B cell (primary cell): ENCODE data around the gene DPH6. TPM values are rescaled to one million over a fixed set of nuclear protein-coding genes. Genes with fewer than 3 reads are reported as not detected.

Experiments used
- ATAC-seq: fragments of 200-7000 bp; cut with Tn5 transposase; one replicate; pipeline ENCODE4 v1.10.0; 2021; ENCODE audit warnings: low read depth, mild to moderate bottlenecking, moderate number of reproducible peaks, moderate library complexity
- CTCF ChIA-PET: fragments of 350-600 bp; sonication (Branson Sonifier 250); formaldehyde crosslinking; loops from one replicate; lab custom pipeline; 2021; ENCODE audit warnings: antibody characterized with exemption, inconsistent platforms; lab: Charles Lee
- POLR2A ChIA-PET: fragments of 350-600 bp; sonication (Branson Sonifier 250); formaldehyde crosslinking; loops from one replicate; lab custom pipeline; 2021; ENCODE audit warnings: antibody characterized with exemption; lab: Charles Lee
- DNase-seq: peaks from one replicate; pipeline ENCODE4 v3.0.0; 2013
- H2AFZ ChIP-seq: 2 replicates; pipeline ENCODE4 v1.6.1; 2012; ENCODE audit warnings: mild to moderate bottlenecking, low read depth, low read length; ENCODE audit not compliant: insufficient read depth, poor library complexity, severe bottlenecking
- H3K27ac ChIP-seq, 2 donors: 1 replicate in 1 of 2; 2 replicates in 1 of 2; pipeline ENCODE4 v1.5.1; 2012 to 2013; ENCODE audit warnings: low read length in 2 of 2, mild to moderate bottlenecking in 2 of 2, moderate library complexity in 1 of 2
- H3K27me3 ChIP-seq, 4 experiments: fragments of 200-600 bp in 1 of 4; sonication (generic) in 1 of 4; replicated peaks in 1 of 4; 1 replicate in 2 of 4; 2 replicates in 2 of 4; pipeline versions ENCODE4 v1.6.1 to v1.7.0; 2013 to 2016; ENCODE audit warnings: low read length in 3 of 4, mild to moderate bottlenecking in 2 of 4, mixed read lengths in 1 of 4, moderate library complexity in 1 of 4; ENCODE audit not compliant: insufficient read depth in 4 of 4, control insufficient read depth in 3 of 4; ENCODE audit errors: control extremely low read depth in 1 of 4
- H3K36me3 ChIP-seq, 2 experiments: replicated peaks in 1 of 2; 1 replicate in 1 of 2; 2 replicates in 1 of 2; pipeline versions ENCODE4 v1.6.1 to v1.7.1; 2013; ENCODE audit warnings: low read length in 1 of 2; ENCODE audit not compliant: insufficient read depth in 2 of 2, control insufficient read depth in 1 of 2; ENCODE audit errors: control extremely low read depth in 1 of 2, extremely low read depth in 1 of 2
- H3K4me1 ChIP-seq, 2 donors: fragments of 200-600 bp in 1 of 2; sonication (generic) in 1 of 2; 1 replicate in 1 of 2; 2 replicates in 1 of 2; pipeline versions ENCODE4 v1.5.1 to v1.6.1; 2013 to 2017; ENCODE audit warnings: low read length in 2 of 2; ENCODE audit not compliant: control insufficient read depth in 2 of 2, insufficient read depth in 2 of 2
- H3K4me2 ChIP-seq: replicated peaks from 2 replicates; pipeline ENCODE3; 2012; ENCODE audit warnings: mild to moderate bottlenecking, low read depth, low read length; ENCODE audit not compliant: poor library complexity, severe bottlenecking
- H3K4me3 ChIP-seq, 5 experiments: fragments of 200-600 bp in 1 of 5; sonication (generic) in 1 of 5; 1 replicate in 3 of 5; 2 replicates in 2 of 5; pipeline versions ENCODE4 v1.5.1 to v1.7.0; 2011 to 2016; ENCODE audit warnings: low read length in 4 of 5, mild to moderate bottlenecking in 4 of 5, low read depth in 2 of 5, control low read depth in 1 of 5, moderate library complexity in 1 of 5; ENCODE audit not compliant: insufficient read depth in 1 of 5; ENCODE audit errors: control extremely low read depth in 1 of 5, extremely low read depth in 1 of 5
- H3K79me2 ChIP-seq: fragments of 200-600 bp; sonication (generic); one replicate; pipeline ENCODE4 v1.6.0; 2016; ENCODE audit warnings: low read length; ENCODE audit not compliant: control insufficient read depth, insufficient read depth
- H3K9ac ChIP-seq: fragments of 200-600 bp; sonication (generic); 2 replicates; pipeline ENCODE4 v1.6.1; 2017; ENCODE audit warnings: mild to moderate bottlenecking, low read length, moderate library complexity
- H3K9me3 ChIP-seq, 3 donors: one replicate each; pipeline versions ENCODE4 v1.6.1 to v1.7.1; 2013; ENCODE audit warnings: low read length in 2 of 3; ENCODE audit not compliant: control insufficient read depth in 2 of 3, insufficient read depth in 1 of 3; ENCODE audit errors: control extremely low read depth in 1 of 3
- H4K20me1 ChIP-seq: 2 replicates; pipeline ENCODE4 v1.6.0; 2012; ENCODE audit warnings: mild to moderate bottlenecking, low read length; ENCODE audit not compliant: insufficient read depth, control insufficient read depth, poor library complexity, severe bottlenecking
- H3K27ac Mint-ChIP-seq: one replicate; pipeline ENCODE4 v1.8.0; 2021; ENCODE audit warnings: mixed read lengths
- H3K27me3 Mint-ChIP-seq: one replicate; pipeline ENCODE4 v1.8.0; 2021; ENCODE audit warnings: mixed read lengths
- H3K4me1 Mint-ChIP-seq: one replicate; pipeline ENCODE4 v1.8.0; 2021; ENCODE audit warnings: mixed read lengths
- H3K4me3 Mint-ChIP-seq: one replicate; pipeline ENCODE4 v1.8.0; 2021; ENCODE audit warnings: mixed read lengths
- H3K9me3 Mint-ChIP-seq: one replicate; pipeline ENCODE4 v1.8.0; 2022; ENCODE audit warnings: mixed read lengths; ENCODE audit not compliant: insufficient read depth
- CTCF ChIP-seq: fragments of 200-600 bp; IDR thresholded peaks from one replicate; pipeline ENCODE4 v1.8.0; 2022; ENCODE audit warnings: antibody characterized with exemption, mild to moderate bottlenecking
- EZH2 ChIP-seq: IDR thresholded peaks from 2 replicates; pipeline ENCODE4 v1.6.1; 2012; ENCODE audit warnings: borderline replicate concordance, low read depth, mild to moderate bottlenecking, moderate library complexity, low read length; ENCODE audit not compliant: insufficient read depth, poor library complexity, severe bottlenecking
- WGBS: methylation state at CpG from one replicate; pipeline ENCODE4 v1.1.5; 2013; ENCODE audit warnings: missing lambda C conversion rate; ENCODE audit not compliant: insufficient coverage; 5-methylcytosine and 5-hydroxymethylcytosine counted together
- intact Hi-C: fragments of 100-400 bp; cut with micrococcal nuclease; formaldehyde crosslinking; loops from one replicate; pipeline ENCODE4 v1.10.0; 2022
- polyA plus RNA-seq: library from polyadenylated mRNA; depleted of rRNA; stranded (reverse); fragments of >200 nt; gene quantifications from 2 replicates; pipeline ENCODE4 v1.2.3, GENCODE V29; 2012
- total RNA-seq, 2 donors: library from RNA; stranded (reverse); fragments of 120-200 nt in 1 of 2; gene quantifications; 1 replicate in 1 of 2; 2 replicates in 1 of 2; pipeline versions ENCODE4 v1.2.3 to v1.2.4, GENCODE V29; 2013 to 2022

Gene DPH6
- total and polyA plus RNA-seq, 2 donors (not counting 1 experiment from before 2014, with no cell fraction given) = 5.4 to 13.3 TPM

- Histone ChIP-seq H4K20me1 (no peaks in the 10 kb centered on the region), H3K4me2 (no peak overlapping the region), H3K4me3 (no peak overlapping the region), H2AFZ (no peak overlapping the region), H3K79me2 (no peaks in the 10 kb centered on the region), H3K4me1 (no peaks in the 10 kb centered on the region), H3K27ac (no peak overlapping the region), H3K27me3 (no peaks in the 10 kb centered on the region), H3K9me3 (no peaks in the 10 kb centered on the region), H3K9ac (no peak overlapping the region), H3K36me3 (no peaks in the 10 kb centered on the region)
- Mint-ChIP-seq H3K27me3 (no peaks in the 10 kb centered on the region), H3K9me3 (no peaks in the 10 kb centered on the region), H3K4me3 (no peak overlapping the region), H3K4me1 (no peaks in the 10 kb centered on the region), H3K27ac (no peak overlapping the region)
- WGBS = no CpG with 5 or more reads among the region's 1 CpG
- ATAC-seq (no peak), DNase-seq (no peak)
- intact Hi-C loops = no loop called here
- TF ChIP-seq EZH2 (no peak), CTCF (no peak)
- POLR2A ChIA-PET = no interaction called here
- CTCF ChIA-PET = interaction anchor here (1.6 kb wide), 1 partner anchor 19 kb away, joined by 3 read pairs; no protein-coding TSS in a partner anchor
Measured at GRCh38 chr15:35562641-35563040, 16.7 kb upstream of the DPH6 start.

GRCh38 chr15:35561308-35561707 is 15.3 kb upstream of the DPH6 start:
- Mint-ChIP-seq H3K9me3 (no peaks in the 10 kb centered on the region), H3K27me3 (no peaks in the 10 kb centered on the region), H3K27ac (no peak overlapping the region), H3K4me3 (no peak overlapping the region), H3K4me1 (no peaks in the 10 kb centered on the region)
- CTCF ChIA-PET = interaction anchor here (1.6 kb wide), 1 partner anchor 17 kb away, joined by 3 read pairs; no protein-coding TSS in a partner anchor
- Histone ChIP-seq H3K4me1 (no peaks in the 10 kb centered on the region), H3K36me3 (no peaks in the 10 kb centered on the region), H3K4me2 (no peak overlapping the region), H3K9me3 (no peaks in the 10 kb centered on the region), H3K79me2 (no peaks in the 10 kb centered on the region), H4K20me1 (no peaks in the 10 kb centered on the region), H2AFZ (no peak overlapping the region), H3K9ac (no peak overlapping the region), H3K4me3 (no peak overlapping the region), H3K27ac (no peak overlapping the region), H3K27me3 (no peaks in the 10 kb centered on the region)
- ATAC-seq (no peak), DNase-seq (no peak)
- no peak for TF ChIP-seq EZH2
- TF ChIP-seq CTCF = no peak
- no CpG with 5 or more reads among the region's 1 CpG for WGBS
- intact Hi-C loops = no loop called here
- POLR2A ChIA-PET = no interaction called here
